DMS53 treated with DMSO at 0.1 percent for 48 hours (cell line): ENCODE results near the gene XPO4.
"Not testable (repeated sequence)": the region's sequence is repeated elsewhere in the genome, so short reads cannot be mapped to it uniquely, and the experiment has no call there.

Source experiments
- DNase-seq: peaks from one replicate; lab custom pipeline; 2025; ENCODE audit not compliant: unreplicated experiment; lab: John Stamatoyannopoulos, UW

Gene XPO4

DNA sequence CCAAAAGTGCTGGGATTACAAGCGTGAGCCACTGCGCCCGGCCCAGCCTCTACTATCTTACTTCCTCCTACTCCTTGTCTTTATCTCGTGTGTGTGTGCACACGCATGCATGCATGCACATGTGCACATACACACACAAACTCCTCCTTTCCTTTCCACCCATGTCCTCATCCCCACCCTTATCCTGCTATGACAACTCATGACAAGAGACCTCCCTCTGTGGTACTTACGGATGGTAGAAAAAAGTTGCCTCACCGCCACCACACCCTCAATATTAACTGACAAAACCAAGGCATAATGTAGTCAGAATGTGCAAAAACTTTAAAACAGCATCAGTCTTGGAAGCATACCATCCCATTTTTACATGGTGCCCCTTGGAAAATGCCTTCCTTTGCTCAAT, 112.9 kb downstream of the XPO4 start:
- no peak for DNase-seq

DNA sequence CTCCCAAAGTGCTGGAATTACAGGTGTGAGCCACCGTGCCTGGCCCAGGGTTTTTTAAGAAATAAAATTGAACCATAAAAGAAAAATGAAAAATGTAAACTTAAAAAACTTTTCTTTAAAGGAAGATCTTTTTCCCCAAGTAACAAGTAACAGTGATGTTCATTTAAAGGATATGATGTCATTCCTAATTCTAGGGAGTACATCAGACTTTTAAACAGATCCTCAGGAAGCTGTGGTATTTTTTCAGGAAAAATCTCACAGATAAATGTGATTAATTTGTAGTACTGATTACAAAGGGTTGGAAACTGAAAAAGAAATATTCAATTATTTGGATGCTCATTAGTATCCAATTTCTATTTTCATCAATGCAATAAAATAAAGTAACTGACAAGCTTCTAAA, 114.2 kb downstream of the XPO4 start:
- DNase-seq, result no peak

DNA sequence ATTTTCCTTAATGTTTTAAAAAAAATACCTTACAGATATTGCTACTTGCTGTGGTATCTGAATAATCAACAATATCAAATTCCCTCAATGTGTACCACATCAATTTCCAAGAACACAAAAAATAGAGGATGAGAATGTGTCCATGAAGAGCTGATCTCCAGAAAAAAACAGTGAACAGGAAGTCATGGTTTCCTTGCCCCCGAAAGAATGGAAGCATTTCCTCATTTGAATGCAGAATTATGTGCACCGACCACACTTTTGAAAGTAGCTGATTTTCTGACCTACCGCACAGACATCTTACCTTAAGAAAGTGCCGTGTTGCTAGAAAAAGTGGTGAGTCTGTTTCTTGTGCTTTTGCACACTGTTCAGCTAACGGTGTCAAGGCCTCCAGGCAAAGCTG, 115.4 kb downstream of the XPO4 start:
- no peak for DNase-seq

DNA sequence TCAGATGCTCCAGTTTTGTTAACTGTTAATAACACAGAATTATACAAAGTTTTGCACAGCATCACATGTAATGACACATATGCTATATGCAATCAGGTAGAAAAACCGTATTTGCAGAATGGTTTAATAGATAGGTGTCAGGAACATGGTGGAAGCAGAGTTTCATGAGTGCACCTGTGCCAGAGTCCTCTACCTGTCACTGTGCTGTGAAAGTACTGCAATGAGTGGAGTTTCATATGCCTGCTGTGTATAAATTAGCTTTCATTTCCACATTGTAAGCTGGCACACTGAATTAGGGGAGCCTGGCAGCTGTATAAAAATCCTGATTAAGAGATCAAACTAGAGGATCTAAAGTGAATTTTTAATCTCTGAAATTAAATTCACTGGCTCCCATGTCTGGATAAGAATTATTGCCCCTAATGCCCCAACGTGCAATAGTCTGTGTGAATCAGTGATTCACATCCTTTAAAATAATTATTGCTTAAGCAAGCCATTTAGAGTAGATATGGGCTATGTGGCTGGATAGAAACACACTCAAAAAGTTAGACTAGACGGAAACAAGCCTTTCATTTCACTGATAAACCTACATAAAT, 120.3 kb downstream of the XPO4 start:
- no peak for DNase-seq

DNA sequence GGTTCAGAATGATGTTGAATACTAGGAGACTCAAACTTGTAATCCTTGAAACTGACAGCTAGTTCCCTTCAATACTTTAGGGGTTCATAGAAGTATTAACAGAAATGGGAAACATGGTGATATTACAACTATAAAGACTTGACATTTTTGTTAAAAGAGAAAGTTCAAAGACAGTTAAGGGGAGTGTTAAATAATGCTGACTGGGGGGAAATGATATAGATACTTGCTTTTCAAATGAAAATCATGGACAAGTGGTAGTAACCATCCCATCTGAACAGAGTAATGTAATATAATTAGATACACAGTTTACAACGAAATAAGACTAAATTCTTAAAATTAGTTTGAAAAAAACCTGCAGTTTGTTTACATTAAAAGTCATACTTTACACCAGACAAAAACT, 122.2 kb downstream of the XPO4 start:
- DNase-seq, result no peak

DNA sequence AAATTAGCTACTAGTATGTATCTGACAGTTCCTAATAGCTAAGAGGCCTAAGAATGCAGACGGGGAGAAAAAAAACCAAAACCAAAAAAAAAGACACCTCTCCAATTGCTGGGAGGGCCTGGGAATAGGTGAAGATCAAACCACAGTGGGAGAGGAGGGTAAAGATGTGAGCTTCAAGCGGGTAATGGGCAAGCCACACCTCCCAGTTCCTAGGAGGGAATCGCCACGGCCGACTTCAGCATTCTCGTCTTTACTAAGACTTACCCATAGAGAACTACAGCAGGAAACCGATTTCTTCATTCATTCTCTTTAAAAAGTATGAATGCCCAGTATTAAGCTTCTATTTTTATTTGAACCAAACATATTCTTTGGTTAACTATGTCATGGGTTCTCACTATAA, 123.1 kb downstream of the XPO4 start:
- no peak for DNase-seq

DNA sequence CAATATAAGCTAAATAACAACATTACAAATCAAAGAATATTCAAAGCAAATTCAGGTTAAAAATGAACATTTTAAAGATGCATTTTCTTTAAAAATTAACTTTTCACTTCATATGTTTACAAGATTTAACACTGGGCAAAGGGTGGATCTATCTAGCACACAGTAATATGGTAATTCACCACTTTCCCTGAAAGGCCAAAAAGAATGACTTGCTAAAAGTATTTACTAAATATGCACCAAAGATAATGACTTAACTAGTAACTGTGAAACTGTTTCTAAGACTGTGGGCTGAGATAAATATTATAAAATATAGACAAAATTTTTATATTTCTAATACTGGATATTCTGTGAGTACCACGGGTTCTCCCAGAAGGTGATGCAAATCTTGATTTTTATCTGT, 124.2 kb downstream of the XPO4 start:
- no peak for DNase-seq

DNA sequence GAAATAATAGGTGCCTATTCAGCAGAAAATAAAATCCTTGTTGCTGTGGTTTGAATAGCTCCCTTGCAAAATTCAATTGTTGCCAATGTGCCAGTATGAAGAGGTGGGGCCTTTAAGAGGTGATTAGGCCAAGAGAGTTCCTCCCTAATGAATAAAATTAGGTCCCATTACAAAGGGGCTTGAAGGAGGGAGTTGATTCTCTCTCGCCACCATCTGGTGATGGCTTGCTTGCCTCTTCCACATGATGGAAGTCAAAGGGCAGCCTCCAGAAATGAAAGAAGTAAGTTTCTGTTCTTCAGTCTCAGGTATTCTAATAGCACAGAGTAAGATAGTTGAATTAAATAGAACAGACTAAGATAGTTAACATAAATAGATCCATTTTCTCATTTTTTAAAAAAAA, 125.8 kb downstream of the XPO4 start:
- no peak for DNase-seq

DNA sequence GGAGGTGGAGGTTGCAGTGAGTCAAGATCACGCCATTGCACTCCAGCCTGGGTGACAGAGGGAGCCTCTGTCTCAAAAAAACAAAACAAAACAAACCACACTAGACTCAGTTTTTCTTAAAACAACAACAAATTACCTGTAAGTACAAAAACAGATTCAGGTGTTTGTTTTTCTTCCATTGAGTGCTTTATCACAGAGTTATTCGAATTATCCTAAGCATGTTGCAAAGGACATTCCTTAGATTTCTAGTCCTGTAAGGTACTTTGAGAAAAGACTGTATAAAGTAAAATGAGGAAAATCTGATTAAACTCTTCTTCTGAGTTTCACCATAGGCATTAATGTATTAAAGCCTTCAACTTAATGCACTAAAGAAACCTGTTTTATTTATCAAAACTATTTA, 126.6 kb downstream of the XPO4 start:
- no peak for DNase-seq

DNA sequence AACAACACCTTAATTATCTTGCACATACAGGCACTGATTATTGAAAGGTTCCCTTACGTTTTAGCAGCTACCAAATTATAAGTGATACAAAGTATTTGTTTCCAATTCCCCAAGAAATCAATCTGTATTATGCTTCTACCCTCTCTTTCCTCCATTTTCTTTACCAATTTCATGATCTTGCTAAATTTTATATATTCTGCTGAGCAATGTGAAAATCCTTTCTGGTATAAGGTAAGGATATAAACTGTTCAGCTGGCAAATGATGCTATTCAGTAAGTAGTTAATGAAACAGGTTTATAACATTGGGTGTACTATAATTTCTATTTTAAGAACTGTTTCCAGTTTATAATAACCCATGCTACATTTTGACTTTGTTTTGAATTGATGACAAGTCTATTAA, 127.8 kb downstream of the XPO4 start:
- no peak for DNase-seq

DNA sequence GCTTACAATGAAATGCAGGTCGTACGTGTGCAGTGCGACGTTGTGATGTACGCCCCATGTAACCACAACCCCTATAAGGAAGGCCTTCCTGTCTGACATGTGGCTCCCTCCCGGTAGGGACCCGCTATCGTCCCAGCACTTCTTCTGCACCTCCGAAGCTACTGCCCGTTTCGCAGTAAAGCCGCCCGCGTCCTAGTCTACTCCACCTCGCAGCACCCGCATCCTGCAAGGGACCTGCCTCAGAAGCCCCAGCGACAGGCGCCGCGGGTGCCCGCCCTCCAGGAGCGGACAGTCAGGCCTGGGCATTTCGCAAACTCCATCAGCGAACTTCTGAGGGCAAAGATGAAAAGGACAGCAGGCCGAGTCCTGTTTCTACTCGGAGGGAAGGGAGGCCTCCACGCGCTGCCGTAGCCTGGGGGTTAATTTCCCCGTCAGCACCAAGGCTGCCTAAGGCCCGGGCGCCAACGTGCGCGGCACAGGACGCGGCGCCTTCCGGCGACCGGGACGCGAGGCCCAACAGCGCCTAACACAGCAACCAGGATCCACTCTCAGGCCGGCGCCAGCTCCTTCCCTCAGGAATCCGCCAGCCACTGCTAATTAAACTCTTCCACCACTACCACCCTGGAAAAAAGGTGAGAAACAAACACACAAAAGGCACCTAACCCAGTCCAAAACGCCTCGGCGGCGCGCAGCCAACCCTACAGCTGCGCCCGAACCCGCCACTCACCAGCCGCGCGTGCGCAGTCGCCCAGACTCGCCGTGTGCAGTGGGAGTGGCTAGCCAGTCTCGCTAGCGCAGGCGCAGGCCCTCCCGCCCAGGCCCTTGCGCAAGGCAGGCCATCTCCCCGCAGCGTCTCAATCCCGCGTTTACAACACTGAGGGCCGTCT, 129.1 kb downstream of the XPO4 start, which contains the start of gene EEF1AKMT1:
Gene EEF1AKMT1, minus strand, starts transcription at position 768 of the 887 bp plus-strand sequence. CDS start 16,363 bp downstream, outside the sequence.
- DNase-seq, result peak; percentile 82

DNA sequence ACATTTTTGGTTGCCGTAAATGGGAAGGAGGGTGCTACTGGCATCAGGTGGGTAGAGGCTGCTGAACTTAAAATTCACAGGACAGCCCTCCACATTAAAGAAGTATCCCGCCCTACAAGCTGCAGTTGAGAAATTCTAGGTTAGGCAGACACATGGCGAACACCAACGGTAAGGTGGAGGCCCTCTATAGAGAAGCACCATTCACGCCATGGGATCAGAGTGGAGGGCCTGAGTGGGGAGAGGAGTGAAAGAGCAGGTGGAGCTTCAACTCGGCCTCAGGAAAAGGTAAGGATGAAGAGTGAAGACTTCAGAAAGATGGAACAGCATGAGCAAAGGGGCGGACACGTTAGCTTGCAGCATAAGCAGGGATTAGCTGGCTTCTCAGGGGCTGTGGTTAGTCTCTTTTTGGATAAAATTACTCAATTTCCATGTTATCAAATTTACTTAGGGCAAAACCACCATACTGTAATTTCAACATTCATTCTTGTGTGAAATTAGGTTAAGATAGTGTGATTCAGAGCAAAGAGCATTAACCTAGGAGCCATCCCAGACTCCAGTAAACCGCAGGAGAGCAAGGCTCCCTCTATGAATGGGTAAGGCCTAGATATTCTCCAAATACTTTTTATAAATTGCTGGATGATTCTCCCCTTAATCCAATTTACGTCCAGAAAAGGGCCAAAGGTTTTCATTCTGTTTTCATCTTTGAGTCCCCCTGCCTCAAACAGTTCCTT, 130.0 kb downstream of the XPO4 start:
- DNase-seq, result no peak

DNA sequence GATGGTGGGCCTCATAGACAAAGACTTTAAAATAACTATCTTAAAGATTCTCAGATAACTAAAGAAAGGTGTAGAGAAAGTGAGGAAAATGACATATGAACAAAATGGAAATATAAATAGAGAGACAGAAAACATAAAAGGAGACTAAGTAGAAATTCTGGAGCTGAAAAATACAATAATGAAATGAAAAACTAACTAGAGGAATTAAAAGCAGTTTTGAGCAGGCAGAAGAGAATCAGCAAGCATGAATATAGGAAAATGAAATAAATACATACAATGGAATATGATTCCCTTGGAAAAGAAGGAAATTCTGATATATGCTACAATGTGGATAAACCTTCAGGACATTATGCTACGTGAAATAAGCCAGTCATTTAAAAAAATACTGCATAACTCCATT, 132.7 kb downstream of the XPO4 start:
- DNase-seq, result no peak

DNA sequence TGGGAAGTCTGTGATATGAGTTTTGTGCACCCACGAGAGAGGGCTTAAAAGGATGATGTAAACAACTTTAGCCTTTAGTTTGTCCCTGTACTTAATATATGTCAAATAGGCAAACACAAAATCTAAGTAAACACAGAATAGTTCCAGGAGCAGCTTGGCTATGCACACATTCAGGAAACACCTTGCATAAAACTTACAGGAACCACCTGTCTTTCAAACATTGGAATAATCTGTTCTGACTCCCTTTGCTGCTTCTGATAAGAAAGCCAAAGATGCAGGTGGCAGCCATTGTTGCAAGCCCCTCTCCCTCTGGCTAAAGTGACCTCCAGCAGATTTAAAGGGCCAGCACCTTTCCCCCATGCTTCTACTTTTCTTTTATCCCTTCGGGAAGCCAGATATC, 133.5 kb downstream of the XPO4 start:
- DNase-seq, result peak; percentile 8

DNA sequence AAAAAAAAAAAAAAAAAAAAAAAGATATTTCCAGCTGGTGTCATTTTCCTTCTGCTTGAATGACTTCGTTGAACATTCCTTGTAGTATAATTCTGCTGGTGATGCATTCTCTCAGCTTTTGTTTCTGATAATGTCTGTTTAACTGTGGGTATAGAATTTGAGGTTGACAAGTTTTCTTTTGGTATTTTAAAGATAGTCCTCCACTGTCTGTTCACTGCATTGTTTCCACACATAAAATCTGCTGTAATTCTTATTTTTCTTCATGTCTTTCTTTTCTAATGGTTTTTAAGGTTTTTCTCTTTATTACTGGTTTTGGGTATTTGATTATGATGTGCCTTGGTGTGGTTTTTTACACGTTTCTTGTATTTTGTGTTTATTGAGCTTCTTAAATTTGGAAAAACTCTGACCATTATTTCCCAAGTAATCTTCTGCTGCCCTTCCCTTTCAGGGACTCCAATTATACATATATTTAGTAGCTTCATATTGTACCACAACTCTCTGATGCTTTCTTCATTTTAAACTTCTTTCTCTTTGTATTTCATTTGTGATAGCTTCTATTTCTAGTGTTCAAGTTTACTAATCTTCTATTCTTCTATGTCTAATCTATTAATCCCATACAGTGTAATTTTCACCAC, 135.1 kb downstream of the XPO4 start:
- no peak for DNase-seq

DNA sequence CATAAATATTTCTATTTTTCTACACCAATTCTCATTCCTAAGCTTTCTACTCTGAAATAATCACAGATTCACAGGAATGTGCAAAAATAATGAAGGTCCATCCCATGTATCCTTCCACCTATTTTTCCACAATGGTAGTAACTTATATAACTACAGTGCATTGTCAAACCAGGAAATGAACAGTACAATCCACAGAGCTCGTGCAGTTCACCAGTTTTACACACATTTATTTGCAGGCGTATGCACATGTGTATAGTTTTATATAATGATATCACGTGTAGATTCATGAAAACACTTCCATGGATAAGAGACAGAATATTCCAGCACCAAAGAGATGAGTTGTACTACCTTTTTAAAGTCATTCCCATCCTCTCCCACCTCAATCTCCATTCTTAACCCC, 141.7 kb downstream of the XPO4 start:
- no peak for DNase-seq

DNA sequence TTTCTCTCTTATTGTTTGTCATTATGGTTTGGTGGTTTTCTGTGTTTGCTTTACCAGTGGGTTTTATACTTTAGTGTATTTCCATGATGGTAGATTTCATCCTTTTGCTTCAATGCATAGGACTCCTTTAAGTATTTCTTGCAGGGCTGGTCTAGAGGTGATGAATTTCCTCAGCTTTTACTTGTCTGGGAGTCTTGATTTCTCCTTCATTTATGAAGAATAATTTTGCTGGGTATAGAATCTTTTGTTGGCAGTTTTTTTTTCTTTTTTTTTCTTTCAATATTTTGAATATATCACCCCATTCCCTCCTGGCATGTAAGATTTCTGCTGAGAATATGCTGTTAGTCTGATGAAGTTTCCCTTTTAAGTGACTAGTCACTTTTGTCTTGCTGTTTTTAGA, 148.5 kb downstream of the XPO4 start:
- DNase-seq, result no peak

DNA sequence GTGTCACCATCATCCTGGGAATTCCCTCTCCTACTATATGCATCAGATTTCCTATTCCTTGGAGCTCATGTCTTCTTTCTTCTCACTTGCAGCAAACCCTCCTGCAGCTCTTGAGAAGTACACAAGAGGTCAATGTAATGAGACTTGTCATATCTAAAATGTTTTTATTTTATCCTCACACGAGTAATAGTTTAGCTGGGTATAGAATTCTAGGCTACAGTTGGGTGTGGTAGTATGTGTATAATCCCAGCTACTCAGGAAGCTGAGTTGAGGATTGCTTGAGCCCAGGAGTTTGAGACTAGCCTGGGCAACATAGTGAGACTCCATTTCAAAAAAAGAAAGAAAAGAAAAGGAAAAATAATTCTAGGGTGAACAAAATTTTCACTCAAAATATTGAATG, 153.2 kb downstream of the XPO4 start:
- no peak for DNase-seq

DNA sequence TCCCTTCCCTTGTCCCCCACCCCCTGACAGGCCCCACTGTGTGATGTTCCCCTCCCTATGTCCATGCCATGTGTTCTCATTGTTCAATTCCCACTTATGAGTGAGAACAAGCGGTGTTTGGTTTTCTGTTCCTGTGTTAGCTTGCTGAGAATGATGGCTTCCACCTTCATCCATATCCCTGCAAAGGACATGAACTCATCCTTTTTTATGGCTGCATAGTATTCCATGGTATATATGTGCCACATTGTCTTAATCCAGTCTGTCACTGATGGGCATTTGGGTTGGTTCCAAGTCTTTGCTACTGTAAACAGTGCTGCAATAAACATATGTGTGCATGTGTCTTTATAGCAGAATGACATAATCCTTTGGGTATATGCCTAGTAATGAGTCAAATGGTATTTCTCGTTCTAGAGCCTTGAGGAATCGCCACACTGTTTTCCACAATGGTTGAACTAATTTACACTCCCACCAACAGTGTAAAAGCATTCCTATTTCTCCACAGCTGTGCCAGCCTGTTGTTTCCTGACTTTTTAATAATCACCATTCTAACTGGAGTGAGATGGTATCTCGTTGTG, 158.6 kb downstream of the XPO4 start:
- DNase-seq, result not testable (repeated sequence)

DNA sequence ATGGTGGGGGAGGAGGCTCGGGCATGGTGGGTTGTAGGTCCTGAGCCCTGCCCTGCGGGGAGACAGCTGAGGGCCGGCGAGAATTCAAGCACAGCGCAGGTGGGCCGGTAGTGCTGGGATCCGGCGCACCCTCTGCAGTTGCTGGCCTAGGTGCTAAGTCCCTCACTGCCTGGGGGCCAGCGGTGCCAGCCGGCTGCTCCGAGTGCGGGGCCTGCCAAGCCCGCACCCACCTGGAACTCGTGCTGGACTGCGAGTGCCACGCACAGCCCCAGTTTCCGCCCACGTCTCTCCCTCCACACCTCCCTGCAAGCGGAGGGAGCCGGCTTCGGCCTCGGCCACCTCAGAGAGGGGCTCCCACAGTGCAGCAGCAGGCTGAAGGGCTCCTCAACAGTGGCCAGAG, 162.5 kb downstream of the XPO4 start:
- DNase-seq, result no peak

DNA sequence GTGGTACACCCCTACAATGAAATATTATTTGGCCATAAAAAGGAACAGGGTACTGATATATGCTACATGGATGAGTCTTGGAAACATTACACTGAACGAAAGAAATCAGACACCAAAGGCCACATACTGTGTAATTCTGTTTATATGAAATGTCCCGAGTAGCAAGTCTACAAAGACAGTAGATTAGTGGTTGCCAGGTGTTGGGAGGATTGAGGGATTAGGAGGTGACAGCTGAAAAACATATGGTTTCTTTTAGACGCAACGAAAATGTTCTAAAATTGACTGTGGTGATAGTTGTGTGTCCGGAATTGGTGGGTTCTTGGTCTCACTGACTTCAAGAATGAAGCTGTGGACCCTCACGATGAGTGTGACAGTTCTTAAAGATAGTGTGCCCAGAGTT, 163.9 kb downstream of the XPO4 start:
- DNase-seq, result no peak
